Fibroblast of lung (primary cell): ENCODE results near the gene ARL6IP5. TPM values are rescaled to one million over a fixed set of nuclear protein-coding genes. Genes with fewer than 3 reads are reported as not detected.

Source experiments
- DNase-seq, 2 donors: peaks; one replicate each; pipeline versions ENCODE4 v3.0.0 to v3.0.0-alpha.2; 2010; ENCODE audit warnings: low read depth in 2 of 2
- H2AFZ ChIP-seq: 2 replicates; pipeline ENCODE4 v1.5.1; 2012; ENCODE audit warnings: low read length, control low read depth, inconsistent platforms
- H3K27ac ChIP-seq: 2 replicates; pipeline ENCODE4 v1.5.1; 2011; ENCODE audit warnings: low read length, control low read depth; ENCODE audit not compliant: insufficient read depth
- H3K27me3 ChIP-seq: 2 replicates; pipeline ENCODE4 v1.5.1; 2011; ENCODE audit warnings: mild to moderate bottlenecking, low read length; ENCODE audit not compliant: control insufficient read depth, insufficient read depth
- H3K36me3 ChIP-seq: 2 replicates; pipeline ENCODE4 v1.5.1; 2011; ENCODE audit warnings: low read length; ENCODE audit not compliant: control insufficient read depth, insufficient read depth
- H3K4me1 ChIP-seq: 2 replicates; pipeline ENCODE4 v1.5.1; 2011; ENCODE audit warnings: low read length; ENCODE audit not compliant: control insufficient read depth, insufficient read depth; ENCODE audit errors: extremely low read depth
- H3K4me2 ChIP-seq: 2 replicates; pipeline ENCODE4 v1.5.1; 2011; ENCODE audit warnings: low read length, control low read depth; ENCODE audit not compliant: insufficient read depth; ENCODE audit errors: extremely low read depth
- H3K4me3 ChIP-seq, 4 experiments: fragments of 200-600 bp in 1 of 4; sonication (generic) in 1 of 4; replicated peaks in 1 of 4; 2 replicates each; pipeline ENCODE4 v1.5.1; 2011 to 2016; ENCODE audit warnings: low read length in 4 of 4, low read depth in 3 of 4, mild to moderate bottlenecking in 3 of 4, control low read depth in 2 of 4, inconsistent platforms in 1 of 4, mixed read lengths in 1 of 4; ENCODE audit not compliant: insufficient read depth in 1 of 4; ENCODE audit errors: control extremely low read depth in 1 of 4
- H3K79me2 ChIP-seq: 2 replicates; pipeline ENCODE4 v1.5.1; 2012; ENCODE audit warnings: mild to moderate bottlenecking, low read length, inconsistent platforms; ENCODE audit not compliant: control insufficient read depth, insufficient read depth
- H3K9ac ChIP-seq: 2 replicates; pipeline ENCODE4 v1.5.1; 2011; ENCODE audit warnings: mild to moderate bottlenecking, low read length, control low read depth; ENCODE audit not compliant: insufficient read depth
- H3K9me3 ChIP-seq: 2 replicates; pipeline ENCODE4 v1.5.1; 2012; ENCODE audit warnings: low read depth, low read length; ENCODE audit not compliant: control insufficient read depth, insufficient read depth
- H4K20me1 ChIP-seq: 2 replicates; pipeline ENCODE4 v1.5.1; 2011; ENCODE audit warnings: low read length; ENCODE audit not compliant: control insufficient read depth, insufficient read depth; ENCODE audit errors: extremely low read depth
- CTCF ChIP-seq, 2 donors: IDR thresholded peaks in 1 of 2; conservative IDR thresholded peaks in 1 of 2; 1 replicate in 1 of 2; 2 replicates in 1 of 2; pipeline ENCODE4 v1.5.1; 2011 to 2012; ENCODE audit warnings: low read length in 2 of 2, control low read depth in 1 of 2, inconsistent platforms in 1 of 2, low read depth in 1 of 2, mild to moderate bottlenecking in 1 of 2
- EZH2 ChIP-seq: IDR thresholded peaks from 2 replicates; pipeline ENCODE4 v1.5.1; 2012; ENCODE audit warnings: low read length, control low read depth, mild to moderate bottlenecking; ENCODE audit errors: missing control alignments
- polyA plus RNA-seq, 2 donors: library from polyadenylated mRNA; depleted of rRNA in 1 of 2; stranded (reverse) in 1 of 2; unstranded in 1 of 2; fragments of >200 nt; gene quantifications; 2 replicates each; pipeline ENCODE4 v1.2.1, GENCODE V29; 2011 to 2012; ENCODE audit warnings: missing spikeins in 1 of 2
- total RNA-seq: library from RNA; depleted of rRNA; stranded (reverse); fragments of >200 nt; gene quantifications from 2 replicates; pipeline ENCODE4 v1.2.1, GENCODE V29; 2014

ARL6IP5 gene
- total and polyA plus RNA-seq, 2 donors (not counting 1 experiment from before 2014, with no cell fraction given), result 209 to 253 TPM

GRCh38 chr3:69103123-69103522 is 18.4 kb downstream of the ARL6IP5 start:
- no peak overlapping the region for H3K27ac ChIP-seq
- H3K27me3 ChIP-seq, result no peaks in the 10 kb centered on the region
- H3K36me3 ChIP-seq, result peaks cover 8% of the 10 kb centered on the region
- no peak for TF ChIP-seq EZH2
- no peak for TF ChIP-seq CTCF (conservative IDR thresholded peaks at IDR 0.05 in 1 of 2, IDR thresholded peaks at IDR 0.05 in 1 of 2; ENCODE audit: low read depth in 1 of 2, low read length in 2 of 2)
- no peak overlapping the region for H3K4me2 ChIP-seq
- no peaks in the 10 kb centered on the region for H4K20me1 ChIP-seq
- no peak overlapping the region for H3K4me3 ChIP-seq
- no peak overlapping the region for H2AFZ ChIP-seq
- H3K9ac ChIP-seq, result no peak overlapping the region
- no peak for DNase-seq
- peaks cover 18% of the 10 kb centered on the region for H3K79me2 ChIP-seq
- no peaks in the 10 kb centered on the region for H3K9me3 ChIP-seq
- peaks cover 3% of the 10 kb centered on the region for H3K4me1 ChIP-seq

GRCh38 chr3:69104586-69104985 is 19.8 kb downstream of the ARL6IP5 start:
- Histone ChIP-seq H3K4me2 (no peak overlapping the region), H3K4me1 (peaks cover 3% of the 10 kb centered on the region), H4K20me1 (no peaks in the 10 kb centered on the region), H3K27ac (no peak overlapping the region), H3K9me3 (no peaks in the 10 kb centered on the region), H2AFZ (no peak overlapping the region), H3K9ac (no peak overlapping the region), H3K79me2 (peaks cover 13% of the 10 kb centered on the region), H3K4me3 (no peak overlapping the region), H3K36me3 (peaks cover 8% of the 10 kb centered on the region), H3K27me3 (no peaks in the 10 kb centered on the region)
- DNase-seq, result no peak
- TF ChIP-seq EZH2, result no peak
- TF ChIP-seq CTCF (conservative IDR thresholded peaks at IDR 0.05 in 1 of 2, IDR thresholded peaks at IDR 0.05 in 1 of 2; ENCODE audit: low read depth in 1 of 2, low read length in 2 of 2), result no peak

GRCh38 chr3:69105320-69105719 is 20.6 kb downstream of the ARL6IP5 start:
- Histone ChIP-seq H3K9me3 (no peaks in the 10 kb centered on the region), H3K4me2 (no peak overlapping the region)
- no peak for DNase-seq

More at GRCh38 chr3:69105320-69105719, 20.6 kb downstream of the ARL6IP5 start:
- no peaks in the 10 kb centered on the region for H3K27me3 ChIP-seq
- no peak for TF ChIP-seq CTCF (conservative IDR thresholded peaks at IDR 0.05 in 1 of 2, IDR thresholded peaks at IDR 0.05 in 1 of 2; ENCODE audit: low read depth in 1 of 2, low read length in 2 of 2)
- TF ChIP-seq EZH2, result no peak
- peaks cover 8% of the 10 kb centered on the region for H3K36me3 ChIP-seq
- no peak overlapping the region for H3K27ac ChIP-seq
- H2AFZ ChIP-seq, result no peak overlapping the region
- H3K79me2 ChIP-seq, result peaks cover 8% of the 10 kb centered on the region
- no peaks in the 10 kb centered on the region for H4K20me1 ChIP-seq
- peaks cover 3% of the 10 kb centered on the region for H3K4me1 ChIP-seq
- H3K9ac ChIP-seq, result no peak overlapping the region
- H3K4me3 ChIP-seq, result no peak overlapping the region
